ENCODE measurements around the gene CDHR5. TPM values are rescaled to one million over a fixed set of nuclear protein-coding genes. Genes with fewer than 3 reads are reported as not detected.

The CDHR5 gene
- total RNA-seq, 1 experiment from 2014 or later: not detected

DNA sequence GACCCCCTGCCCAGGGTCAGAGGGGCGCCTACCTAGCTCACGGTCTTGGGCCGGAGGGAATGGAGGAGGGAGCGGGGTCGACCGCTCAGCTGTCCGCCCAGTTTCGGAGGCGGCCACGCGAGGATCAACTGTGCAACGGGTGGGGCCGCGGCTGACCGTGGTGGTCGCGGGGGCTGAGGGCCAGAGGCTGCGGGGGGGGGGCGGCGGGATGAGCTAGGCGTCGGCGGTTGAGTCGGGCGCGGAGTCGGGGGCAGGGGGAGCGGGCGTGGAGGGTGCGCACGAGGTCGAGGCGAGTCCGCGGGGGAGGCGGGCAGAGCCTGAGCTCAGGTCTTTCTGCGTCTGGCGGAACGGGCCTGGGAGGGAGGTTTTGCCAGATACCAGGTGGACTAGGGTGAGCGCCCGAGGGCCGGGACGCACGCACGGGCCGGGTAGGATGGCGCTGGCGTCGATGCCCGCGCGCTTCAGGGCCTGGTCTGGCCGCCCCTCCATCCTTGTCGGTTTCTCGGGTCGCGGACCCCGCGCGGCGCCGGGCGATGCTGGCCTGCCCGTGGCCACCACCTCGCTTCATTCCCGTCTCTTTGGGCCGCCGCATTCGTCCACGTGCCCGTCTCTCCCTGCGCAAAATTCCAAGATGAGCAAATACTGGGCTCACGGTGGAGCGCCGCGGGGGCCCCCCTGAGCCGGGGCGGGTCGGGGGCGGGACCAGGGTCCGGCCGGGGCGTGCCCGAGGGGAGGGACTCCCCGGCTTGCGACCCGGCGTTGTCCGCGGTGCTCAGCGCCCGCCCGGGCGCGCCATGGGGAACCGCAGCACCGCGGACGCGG lies 12.0 kb upstream of the CDHR5 start, which contains the start of gene DRD4:
Gene DRD4, plus strand, starts transcription at position 759 of the 822 bp plus-strand sequence. Its CDS starts 36 bp downstream, at position 795.
- CTCF ChIA-PET: no interaction called here
- no TSS peak for BruUV-seq (replicated peaks)
- H3K27ac Mint-ChIP-seq (ENCODE audit: low read depth, unreplicated experiment): no peak within 1 kb of the TSS

DNA sequence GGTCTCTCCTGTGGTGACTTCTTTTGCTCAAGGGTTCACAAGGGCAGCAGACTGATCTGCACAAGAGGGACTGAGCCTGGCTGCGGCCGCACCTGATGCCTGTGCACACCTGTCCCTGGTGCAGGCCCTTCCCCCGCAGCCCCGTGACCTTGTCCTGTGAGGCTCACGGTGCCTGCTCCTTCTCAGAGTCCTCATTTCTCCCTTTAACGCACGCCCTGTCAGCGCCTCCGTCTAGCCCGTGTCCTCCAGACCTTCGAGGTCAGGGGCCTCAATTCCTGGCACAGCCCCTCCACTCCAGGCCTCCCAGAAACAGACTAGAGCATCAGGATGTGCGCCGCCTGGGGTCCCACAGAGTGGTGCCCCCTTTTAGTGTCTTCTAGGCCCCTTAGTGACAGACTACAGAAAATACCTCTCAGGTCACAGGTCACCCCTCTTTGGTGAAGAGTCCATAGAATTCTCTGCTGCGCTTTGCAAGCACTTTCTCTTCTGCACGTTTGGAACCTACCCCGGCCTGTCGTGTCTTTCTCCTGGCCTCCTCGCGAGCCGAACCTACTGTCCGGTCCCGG lies 11.3 kb upstream of the CDHR5 start:
- Mint-ChIP-seq H3K4me1 (ENCODE audit: insufficient read depth, unreplicated experiment) (no peaks in the 10 kb centered on the region), H3K9me3 (ENCODE audit: unreplicated experiment) (no peaks in the 10 kb centered on the region), H3K27ac (ENCODE audit: low read depth, unreplicated experiment) (no peak overlapping the region), H3K36me3 (ENCODE audit: insufficient read depth, unreplicated experiment) (peaks cover 28% of the 10 kb centered on the region), H3K27me3 (ENCODE audit: insufficient read depth, unreplicated experiment) (no peaks in the 10 kb centered on the region), H3K4me3 (ENCODE audit: unreplicated experiment) (no peak overlapping the region)
- TF ChIP-seq, protein P1, sequence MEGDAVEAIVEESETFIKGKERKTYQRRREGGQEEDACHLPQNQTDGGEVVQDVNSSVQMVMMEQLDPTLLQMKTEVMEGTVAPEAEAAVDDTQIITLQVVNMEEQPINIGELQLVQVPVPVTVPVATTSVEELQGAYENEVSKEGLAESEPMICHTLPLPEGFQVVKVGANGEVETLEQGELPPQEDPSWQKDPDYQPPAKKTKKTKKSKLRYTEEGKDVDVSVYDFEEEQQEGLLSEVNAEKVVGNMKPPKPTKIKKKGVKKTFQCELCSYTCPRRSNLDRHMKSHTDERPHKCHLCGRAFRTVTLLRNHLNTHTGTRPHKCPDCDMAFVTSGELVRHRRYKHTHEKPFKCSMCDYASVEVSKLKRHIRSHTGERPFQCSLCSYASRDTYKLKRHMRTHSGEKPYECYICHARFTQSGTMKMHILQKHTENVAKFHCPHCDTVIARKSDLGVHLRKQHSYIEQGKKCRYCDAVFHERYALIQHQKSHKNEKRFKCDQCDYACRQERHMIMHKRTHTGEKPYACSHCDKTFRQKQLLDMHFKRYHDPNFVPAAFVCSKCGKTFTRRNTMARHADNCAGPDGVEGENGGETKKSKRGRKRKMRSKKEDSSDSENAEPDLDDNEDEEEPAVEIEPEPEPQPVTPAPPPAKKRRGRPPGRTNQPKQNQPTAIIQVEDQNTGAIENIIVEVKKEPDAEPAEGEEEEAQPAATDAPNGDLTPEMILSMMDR (IDR thresholded peaks at IDR 0.05; ENCODE audit: unreplicated experiment): no peak
- no TSS peak for BruUV-seq (replicated peaks)
- intact Hi-C loops (cut with micrococcal nuclease): no loop called here
- DNase-seq (ENCODE audit: unreplicated experiment): no peak
- ChIA-PET POLR2A (no interaction called here), CTCF (no interaction called here)

More for the DNA sequence above, 12.0 kb upstream of the CDHR5 start, which contains the start of gene DRD4:
- H3K36me3 Mint-ChIP-seq (ENCODE audit: insufficient read depth, unreplicated experiment): peaks cover 33% of the 10 kb centered on the region
- no peaks in the 10 kb centered on the region for H3K27me3 Mint-ChIP-seq (ENCODE audit: insufficient read depth, unreplicated experiment)
- POLR2A ChIA-PET: no interaction called here
- no peak within 1 kb of the TSS for H3K4me3 Mint-ChIP-seq (ENCODE audit: unreplicated experiment)
- H3K4me1 Mint-ChIP-seq (ENCODE audit: insufficient read depth, unreplicated experiment): no peaks in the 10 kb centered on the region
- intact Hi-C loops (cut with micrococcal nuclease): no loop called here
- TF ChIP-seq, protein P1 (IDR thresholded peaks at IDR 0.05; ENCODE audit: unreplicated experiment): no peak
- no peak for DNase-seq (ENCODE audit: unreplicated experiment)
- no peaks in the 10 kb centered on the region for H3K9me3 Mint-ChIP-seq (ENCODE audit: unreplicated experiment)

DNA sequence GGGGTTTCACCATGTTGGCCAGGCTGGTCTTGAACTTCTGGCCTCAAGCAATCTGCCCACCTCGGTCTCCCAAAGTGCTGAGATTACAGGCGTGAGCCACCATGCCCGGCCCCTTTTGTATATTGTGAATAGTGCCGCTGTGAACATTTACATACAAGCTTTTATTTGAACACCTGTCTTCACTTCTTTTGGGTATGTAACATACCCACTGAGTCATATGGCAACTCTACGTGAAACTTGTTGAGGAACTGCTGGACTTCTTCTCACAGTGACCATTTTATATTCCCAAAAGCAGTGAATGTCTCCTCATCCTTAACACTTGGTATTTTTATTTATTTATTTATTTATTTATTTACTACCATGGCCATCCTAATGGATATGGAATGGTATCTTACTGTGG lies 6.1 kb upstream of the CDHR5 start:
- POLR2A ChIA-PET: interaction anchor here (3.0 kb wide), 1 partner anchor 11 kb away, joined by 10 read pairs; no protein-coding TSS in a partner anchor
- BruUV-seq (replicated peaks): no TSS peak
- TF ChIP-seq, protein P1 (IDR thresholded peaks at IDR 0.05; ENCODE audit: unreplicated experiment): no peak
- Mint-ChIP-seq H3K4me3 (ENCODE audit: unreplicated experiment) (no peak overlapping the region), H3K4me1 (ENCODE audit: insufficient read depth, unreplicated experiment) (no peaks in the 10 kb centered on the region), H3K27me3 (ENCODE audit: insufficient read depth, unreplicated experiment) (no peaks in the 10 kb centered on the region), H3K9me3 (ENCODE audit: unreplicated experiment) (no peaks in the 10 kb centered on the region), H3K36me3 (ENCODE audit: insufficient read depth, unreplicated experiment) (peaks cover 21% of the 10 kb centered on the region), H3K27ac (ENCODE audit: low read depth, unreplicated experiment) (no peak overlapping the region)
- CTCF ChIA-PET: no interaction called here
- DNase-seq (ENCODE audit: unreplicated experiment): no peak
- intact Hi-C loops (cut with micrococcal nuclease): no loop called here

DNA sequence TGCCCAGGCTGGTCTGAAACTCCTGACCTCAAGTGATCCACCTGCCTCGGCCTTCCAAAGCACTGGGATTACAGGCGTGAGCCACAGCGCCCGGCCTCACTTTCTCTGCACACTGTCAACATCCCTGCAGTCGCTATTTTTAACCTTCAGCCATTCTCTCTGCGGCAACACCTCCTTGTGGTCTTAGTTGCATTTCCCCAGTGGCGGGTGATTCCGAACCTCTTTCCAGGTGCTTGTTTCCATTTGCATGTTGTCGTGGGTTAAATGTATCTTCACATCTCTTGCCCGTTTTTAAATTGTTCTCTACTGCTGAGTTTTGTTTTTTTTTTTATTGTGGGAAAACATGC lies 4.5 kb upstream of the CDHR5 start:
- Mint-ChIP-seq H3K9me3 (ENCODE audit: unreplicated experiment) (no peaks in the 10 kb centered on the region), H3K4me1 (ENCODE audit: insufficient read depth, unreplicated experiment) (no peaks in the 10 kb centered on the region), H3K27me3 (ENCODE audit: insufficient read depth, unreplicated experiment) (no peaks in the 10 kb centered on the region), H3K4me3 (ENCODE audit: unreplicated experiment) (no peak overlapping the region), H3K36me3 (ENCODE audit: insufficient read depth, unreplicated experiment) (peaks cover 15% of the 10 kb centered on the region), H3K27ac (ENCODE audit: low read depth, unreplicated experiment) (no peak overlapping the region)
- BruUV-seq (replicated peaks): no TSS peak
- DNase-seq (ENCODE audit: unreplicated experiment): no peak
- ChIA-PET CTCF (no interaction called here), POLR2A (interaction anchor here (0.8 to 3.0 kb wide), 2 partner anchors 13 to 23 kb away, joined by 3 to 10 read pairs; no protein-coding TSS in a partner anchor)
- TF ChIP-seq, protein P1 (IDR thresholded peaks at IDR 0.05; ENCODE audit: unreplicated experiment): no peak
- intact Hi-C loops (cut with micrococcal nuclease): no loop called here

Data from MCF 10A (cell line).